Inferior parietal cortex (tissue), 1 donor: ENCODE data around the gene AHRR.
"Not testable (repeated sequence)": the region's sequence is repeated elsewhere in the genome, so short reads cannot be mapped to it uniquely, and the experiment has no call there.

Source experiments
- DNase-seq: peaks from one replicate; pipeline ENCODE4 v3.0.0-alpha.2; 2016; ENCODE audit errors: extremely low spot score

The AHRR gene

GRCh38 chr5:378301-378891 is 56.9 kb downstream of the AHRR start:
- no peak for DNase-seq

GRCh38 chr5:378976-379742 is 57.6 kb downstream of the AHRR start:
- DNase-seq = no peak

- no peak for DNase-seq
Observed at GRCh38 chr5:380701-381309, 59.3 kb downstream of the AHRR start.

GRCh38 chr5:383066-383465 is 61.6 kb downstream of the AHRR start:
- no peak for DNase-seq

GRCh38 chr5:383621-384020 is 62.1 kb downstream of the AHRR start:
- DNase-seq = no peak

- DNase-seq = not testable (repeated sequence)
Observed at GRCh38 chr5:384576-384975, 63.1 kb downstream of the AHRR start.

- no peak for DNase-seq
Observed at GRCh38 chr5:385321-385720, 63.8 kb downstream of the AHRR start.

GRCh38 chr5:386432-387341 is 65.2 kb downstream of the AHRR start:
- DNase-seq = no peak

DNA sequence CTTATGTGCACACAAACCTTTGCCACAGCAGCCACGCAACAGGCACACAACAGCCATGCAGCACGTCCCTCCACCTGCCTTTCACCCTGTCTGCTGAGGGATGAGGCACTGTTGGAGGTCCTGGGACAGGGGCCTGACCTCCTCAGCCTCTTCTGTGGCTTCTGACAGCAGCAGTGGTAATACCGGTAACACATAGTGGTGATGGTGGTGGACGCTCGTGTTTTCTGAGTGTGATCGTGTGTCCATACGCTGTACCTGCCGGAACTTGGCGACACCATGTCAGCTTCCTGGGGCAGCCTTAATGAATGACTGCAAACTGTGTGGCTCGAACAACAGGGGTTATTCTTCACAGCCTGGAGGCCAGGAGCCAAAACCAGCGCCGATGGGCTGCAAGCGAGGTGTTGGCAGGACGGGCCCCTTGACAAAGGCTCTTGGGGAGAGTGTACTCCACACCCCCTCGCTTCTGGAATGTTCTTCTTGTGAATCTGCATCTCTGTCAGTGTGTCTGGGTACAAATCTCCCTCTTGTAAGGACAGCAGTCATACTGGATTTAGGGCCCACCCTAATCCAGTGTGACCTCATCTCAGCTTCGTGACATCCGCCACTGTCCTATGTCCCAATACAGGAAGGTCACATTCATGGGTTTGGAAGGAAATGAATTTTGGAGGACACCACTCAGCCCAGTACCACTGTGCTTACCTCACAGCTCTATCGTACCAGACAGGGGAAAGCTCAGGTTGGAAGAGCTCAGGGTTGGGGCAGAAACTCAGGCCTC is 66.2 kb downstream of the AHRR start:
- DNase-seq = no peak

DNA sequence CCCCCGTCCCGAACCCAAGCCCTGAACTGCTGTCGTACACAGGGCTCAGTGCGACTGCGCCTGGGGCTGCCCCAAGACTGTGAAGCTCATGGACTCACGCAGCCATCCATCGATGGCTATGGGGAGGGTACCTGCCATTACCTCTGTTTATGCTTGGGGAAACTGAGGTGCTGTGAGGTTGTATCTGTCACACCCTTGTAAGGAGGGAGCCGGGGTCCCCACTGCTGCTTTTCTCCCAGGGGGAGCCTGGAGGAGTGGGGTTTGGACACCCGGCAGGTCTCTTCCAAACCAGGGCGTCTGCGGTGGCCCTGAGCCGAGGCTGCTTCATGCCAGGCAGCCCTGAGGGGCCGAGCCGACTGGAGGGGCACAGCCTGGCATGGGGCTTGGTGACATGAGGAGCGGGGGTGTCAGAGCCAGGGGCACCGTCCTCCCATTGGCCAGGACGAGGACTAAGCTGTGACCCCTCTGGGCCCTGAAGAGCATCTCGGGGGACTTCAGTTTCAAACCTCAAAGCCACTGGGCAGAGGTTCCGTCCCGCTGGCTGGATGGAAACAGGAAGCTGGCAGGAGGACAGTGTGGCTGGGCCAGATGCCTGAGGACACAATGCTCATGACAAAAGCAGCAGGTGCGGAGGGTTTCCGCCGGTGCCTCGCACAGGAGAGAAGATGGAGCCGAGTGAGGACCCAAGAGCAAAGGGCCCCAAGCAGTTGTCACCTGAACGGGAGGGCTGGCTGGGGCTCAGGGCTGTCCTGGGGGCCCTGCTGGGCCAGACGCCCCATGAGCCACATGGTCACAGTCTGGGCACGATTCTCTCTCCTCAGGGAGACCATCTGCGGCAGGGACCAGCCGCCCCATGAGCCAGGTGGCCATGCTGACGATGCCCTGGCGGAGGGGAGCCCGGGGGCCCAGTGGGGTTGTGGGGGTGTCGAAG is 67.0 kb downstream of the AHRR start:
- no peak for DNase-seq

- no peak for DNase-seq
Observed at GRCh38 chr5:389197-389821, 67.8 kb downstream of the AHRR start.

DNA sequence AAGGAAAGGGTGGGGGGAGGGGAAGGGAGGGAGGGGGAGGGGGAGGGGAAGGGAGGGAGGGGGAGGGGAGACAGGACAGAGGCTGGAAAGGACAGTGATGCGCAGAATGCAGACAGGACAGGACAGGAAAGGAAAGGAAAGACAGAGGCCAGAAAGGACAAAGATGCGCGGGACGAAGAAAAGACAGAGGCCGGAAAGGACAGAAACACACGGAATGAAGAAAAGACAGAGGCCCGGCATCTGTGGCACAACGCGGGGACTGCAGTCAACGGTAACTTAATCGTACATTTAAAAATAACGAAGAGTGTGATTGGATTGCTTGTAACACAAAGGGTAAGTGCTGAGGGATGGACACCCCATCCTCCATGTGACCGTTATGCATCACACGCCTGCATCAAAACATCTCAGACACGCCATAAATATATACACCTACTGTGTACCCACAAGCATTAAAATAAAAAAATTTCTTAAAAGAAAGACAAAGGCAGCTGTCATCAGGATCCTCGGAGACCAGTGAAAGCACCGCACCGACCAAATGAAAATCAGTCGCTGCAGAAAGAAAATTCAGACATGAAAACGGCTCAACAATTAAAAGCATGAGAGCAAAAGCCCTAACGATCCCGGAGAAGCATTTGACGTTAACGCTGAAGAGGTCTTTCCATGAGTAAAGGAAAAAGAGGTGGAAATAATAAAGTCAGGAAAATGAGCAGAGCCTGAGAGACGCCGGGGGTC is 68.5 kb downstream of the AHRR start:
- DNase-seq = no peak

- DNase-seq = no peak
Observed at GRCh38 chr5:390623-391491, 69.3 kb downstream of the AHRR start.

- DNase-seq = no peak
Observed at GRCh38 chr5:392431-392988, 71.0 kb downstream of the AHRR start.

GRCh38 chr5:393846-394275 is 72.3 kb downstream of the AHRR start:
- no peak for DNase-seq

DNA sequence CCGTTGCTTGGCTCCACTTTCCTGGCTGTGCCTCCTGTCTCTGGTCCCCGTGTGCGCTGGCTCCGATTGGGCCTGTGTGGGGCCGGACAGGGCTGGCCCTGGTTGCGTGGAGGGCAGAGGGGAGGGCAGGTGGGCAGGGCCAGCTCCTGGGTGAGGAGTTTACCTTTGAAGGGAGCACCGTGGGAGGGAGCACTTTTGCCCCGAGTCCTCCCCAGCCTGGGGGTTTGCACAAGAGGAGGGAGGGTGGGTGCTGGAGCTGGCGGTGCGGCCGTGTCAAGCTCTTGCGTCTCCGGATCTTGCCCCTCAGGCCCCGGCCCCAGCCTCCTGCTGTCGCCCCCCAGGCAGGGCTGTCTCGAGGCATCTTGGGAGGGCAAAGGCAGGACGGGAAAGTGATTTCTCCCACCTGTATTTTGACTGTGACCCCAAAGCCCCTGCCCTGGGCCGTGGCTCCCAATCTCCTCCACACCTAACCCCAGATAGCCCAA is 73.2 kb downstream of the AHRR start:
- no peak for DNase-seq

DNA sequence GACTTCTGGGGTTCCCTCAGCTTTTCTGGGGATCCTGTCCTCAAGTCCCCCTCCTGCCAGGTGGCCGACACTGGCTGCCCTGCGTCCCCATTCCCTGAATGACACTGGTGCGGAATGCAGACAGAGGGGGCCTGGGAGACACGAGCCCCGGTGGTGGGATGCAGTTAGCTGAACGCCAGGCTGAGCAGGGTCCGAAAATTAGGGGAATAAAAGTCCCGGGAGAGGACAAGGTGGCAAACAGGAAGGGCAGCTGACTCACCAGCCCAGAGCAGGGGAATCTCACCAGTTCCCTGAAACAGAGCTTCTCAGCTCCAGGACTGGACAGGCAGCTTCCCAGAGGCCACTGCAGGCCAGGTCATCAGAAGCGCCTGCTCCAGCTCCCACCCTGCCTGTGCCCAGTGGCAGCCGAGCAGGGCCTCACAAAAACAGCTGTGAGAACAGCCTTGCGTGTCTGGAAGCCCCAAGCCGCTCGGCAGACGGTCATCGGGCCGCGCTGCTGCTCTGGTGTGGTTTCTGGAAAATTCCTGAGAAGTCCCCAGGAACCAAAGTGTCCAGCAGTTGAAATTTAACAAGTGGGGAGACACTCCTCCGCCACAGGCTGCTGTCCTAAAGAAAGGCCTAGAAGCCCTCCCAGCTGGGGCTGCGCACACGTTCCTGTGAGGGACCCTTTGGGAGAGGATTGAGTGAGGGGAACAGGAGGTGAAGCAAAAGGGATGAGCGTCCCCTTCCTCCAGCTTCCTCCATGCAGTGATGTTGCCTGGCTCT is 73.8 kb downstream of the AHRR start:
- DNase-seq = no peak
